Karpas-422 (cell line): Measurements from ENCODE around the gene NBPF11. TPM values are rescaled to one million over a fixed set of nuclear protein-coding genes. Genes with fewer than 3 reads are reported as not detected.

Source experiments
- small RNA-seq: library from RNA; depleted of rRNA; stranded (forward); fragments of <200 nt; gene quantifications from one replicate; pipeline ENCODE3, GENCODE V24; 2014
- total RNA-seq: library from RNA; depleted of rRNA; stranded (reverse); fragments of >200 nt; shearing (Covaris generic); gene quantifications from 2 replicates; pipeline ENCODE4 v1.2.3, GENCODE V29; 2014; ENCODE audit warnings: low replicate concordance; rRNA removed

NBPF11 gene
- total RNA-seq, 1 experiment from 2014 or later: 12.6 TPM

Small RNA genes lying within 50 kb of the gene (small RNA-seq; reads per million reads assigned to genes)
- gene RNA5SP57: not detected

Other genes starting within 250 kb of the NBPF11 start
- not detected in 2 replicates for gene GJA8, start 249.5 kb downstream of the NBPF11 start, total RNA-seq
- gene GPR89B, start 223.9 kb downstream of the NBPF11 start, total RNA-seq: 24.2 and 39.3 TPM in 2 replicates